Measurements from ENCODE around the gene CRELD2.

DNA sequence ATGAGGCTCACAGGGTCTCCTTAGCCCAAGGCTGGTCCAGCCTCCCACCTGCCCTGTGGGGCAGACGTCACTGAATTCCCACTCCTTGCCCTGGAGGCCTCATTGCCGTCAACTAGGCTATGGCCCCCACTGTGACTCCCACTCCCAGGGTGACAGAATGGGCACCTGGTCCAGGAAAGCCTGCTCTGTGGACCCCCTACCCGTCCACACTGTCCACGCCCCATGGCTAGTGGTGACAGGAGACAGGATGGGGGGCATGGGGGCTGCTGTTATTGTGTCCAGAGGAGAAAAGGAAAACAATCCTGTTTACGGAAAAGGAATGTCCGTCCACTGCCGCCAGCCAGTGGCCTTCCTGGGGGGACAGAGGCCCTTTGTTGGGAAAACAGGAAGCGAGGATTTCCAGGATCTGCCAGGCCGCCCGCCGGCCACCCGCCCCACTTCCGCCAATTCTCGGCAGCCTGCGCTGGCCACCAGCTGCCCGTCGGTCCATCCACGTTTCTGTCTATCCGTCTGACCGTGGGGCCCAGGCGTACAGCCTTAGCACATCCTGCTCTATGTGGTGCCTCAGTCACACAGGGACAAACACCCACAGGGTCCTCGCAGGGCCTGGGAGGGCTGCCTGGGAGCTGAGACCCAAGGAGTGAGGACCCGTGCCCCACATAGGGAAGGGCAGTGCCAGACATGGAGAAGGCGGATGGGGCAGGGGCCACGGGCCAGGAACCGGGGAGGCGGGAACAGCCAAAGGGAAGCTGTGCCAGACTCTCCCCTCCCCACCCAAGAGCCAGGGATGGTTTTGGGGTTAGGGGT, 19.5 kb downstream of the CRELD2 start:
- TF ChIP-seq POLR2A (IDR thresholded peaks at IDR 0.05), result no peak
- TF ChIP-seq, protein P1, sequence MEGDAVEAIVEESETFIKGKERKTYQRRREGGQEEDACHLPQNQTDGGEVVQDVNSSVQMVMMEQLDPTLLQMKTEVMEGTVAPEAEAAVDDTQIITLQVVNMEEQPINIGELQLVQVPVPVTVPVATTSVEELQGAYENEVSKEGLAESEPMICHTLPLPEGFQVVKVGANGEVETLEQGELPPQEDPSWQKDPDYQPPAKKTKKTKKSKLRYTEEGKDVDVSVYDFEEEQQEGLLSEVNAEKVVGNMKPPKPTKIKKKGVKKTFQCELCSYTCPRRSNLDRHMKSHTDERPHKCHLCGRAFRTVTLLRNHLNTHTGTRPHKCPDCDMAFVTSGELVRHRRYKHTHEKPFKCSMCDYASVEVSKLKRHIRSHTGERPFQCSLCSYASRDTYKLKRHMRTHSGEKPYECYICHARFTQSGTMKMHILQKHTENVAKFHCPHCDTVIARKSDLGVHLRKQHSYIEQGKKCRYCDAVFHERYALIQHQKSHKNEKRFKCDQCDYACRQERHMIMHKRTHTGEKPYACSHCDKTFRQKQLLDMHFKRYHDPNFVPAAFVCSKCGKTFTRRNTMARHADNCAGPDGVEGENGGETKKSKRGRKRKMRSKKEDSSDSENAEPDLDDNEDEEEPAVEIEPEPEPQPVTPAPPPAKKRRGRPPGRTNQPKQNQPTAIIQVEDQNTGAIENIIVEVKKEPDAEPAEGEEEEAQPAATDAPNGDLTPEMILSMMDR (IDR thresholded peaks at IDR 0.05 in 4 of 5, conservative IDR thresholded peaks at IDR 0.05 in 1 of 5), result no peak

All from gastrocnemius medialis (tissue), 4 donors.